Progenitor cell of endocrine pancreas (in vitro differentiated cells): Measurements from ENCODE around the gene GANAB. TPM values are rescaled to one million over a fixed set of nuclear protein-coding genes. Genes with fewer than 3 reads are reported as not detected.

ENCODE experiments used
- DNase-seq: peaks from one replicate; pipeline ENCODE4 v3.0.0; 2021; ENCODE audit warnings: low spot score; ENCODE audit not compliant: unreplicated experiment
- H3K27ac Mint-ChIP-seq: 2 replicates; pipeline ENCODE4 v1.8.0; 2021; ENCODE audit warnings: mild to moderate bottlenecking, moderate library complexity, mixed read lengths
- H3K27me3 Mint-ChIP-seq: 2 replicates; pipeline ENCODE4 v1.8.0; 2021; ENCODE audit warnings: mixed read lengths
- H3K36me3 Mint-ChIP-seq: 2 replicates; pipeline ENCODE4 v1.8.0; 2022; ENCODE audit warnings: mixed read lengths; ENCODE audit not compliant: insufficient read depth
- H3K4me1 Mint-ChIP-seq: 2 replicates; pipeline ENCODE4 v1.8.0; 2021; ENCODE audit warnings: low read depth, mixed read lengths
- H3K4me3 Mint-ChIP-seq: 2 replicates; pipeline ENCODE4 v1.8.0; 2021; ENCODE audit warnings: low read depth, mild to moderate bottlenecking, moderate library complexity, mixed read lengths
- H3K9me3 Mint-ChIP-seq: 2 replicates; pipeline ENCODE4 v1.8.0; 2021; ENCODE audit warnings: low read depth, mixed read lengths
- CTCF ChIP-seq: fragments of 200-600 bp; sonication (generic); IDR thresholded peaks from one replicate; pipeline ENCODE4 v1.5.0; 2021; ENCODE audit warnings: antibody characterized with exemption, mild to moderate bottlenecking; ENCODE audit not compliant: unreplicated experiment
- total RNA-seq: library from RNA; stranded (reverse); gene quantifications from 2 replicates; pipeline ENCODE4 v1.2.1, GENCODE V29; 2021

GANAB gene
- total RNA-seq, 1 donor from 2014 or later = 361 TPM

GRCh38 chr11:62649486-62649885 is 3.1 kb upstream of the GANAB start:
- Mint-ChIP-seq H3K4me3 (no peak overlapping the region), H3K36me3 (peaks cover 2% of the 10 kb centered on the region), H3K27ac (no peak overlapping the region), H3K27me3 (no peaks in the 10 kb centered on the region), H3K9me3 (no peaks in the 10 kb centered on the region), H3K4me1 (peaks cover 17% of the 10 kb centered on the region)
- no peak for DNase-seq
- no peak for TF ChIP-seq CTCF

DNA sequence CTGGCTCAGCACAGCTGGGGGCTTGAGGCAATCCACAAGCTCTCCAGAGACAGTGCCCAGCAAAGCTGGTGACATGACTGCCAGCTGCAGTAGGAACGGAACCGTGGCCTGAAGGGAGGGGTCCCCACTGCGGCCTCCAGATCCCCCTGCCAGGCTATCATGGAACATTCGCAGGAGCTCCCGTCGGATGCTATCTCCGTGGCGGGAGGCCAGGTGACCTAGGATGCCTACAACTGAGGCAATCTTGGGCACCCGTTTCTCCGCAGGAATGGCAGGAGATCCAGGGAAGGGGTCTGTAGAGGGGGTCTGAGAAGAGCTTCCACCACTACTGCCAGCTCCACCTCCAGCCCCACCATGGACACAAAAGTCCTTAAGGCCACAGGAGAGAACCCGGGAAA is 2.6 kb upstream of the GANAB start:
- Mint-ChIP-seq H3K4me3 (no peak overlapping the region), H3K9me3 (no peaks in the 10 kb centered on the region), H3K27ac (no peak overlapping the region), H3K4me1 (peaks cover 17% of the 10 kb centered on the region), H3K27me3 (no peaks in the 10 kb centered on the region), H3K36me3 (peaks cover 2% of the 10 kb centered on the region)
- DNase-seq = no peak
- no peak for TF ChIP-seq CTCF

DNA sequence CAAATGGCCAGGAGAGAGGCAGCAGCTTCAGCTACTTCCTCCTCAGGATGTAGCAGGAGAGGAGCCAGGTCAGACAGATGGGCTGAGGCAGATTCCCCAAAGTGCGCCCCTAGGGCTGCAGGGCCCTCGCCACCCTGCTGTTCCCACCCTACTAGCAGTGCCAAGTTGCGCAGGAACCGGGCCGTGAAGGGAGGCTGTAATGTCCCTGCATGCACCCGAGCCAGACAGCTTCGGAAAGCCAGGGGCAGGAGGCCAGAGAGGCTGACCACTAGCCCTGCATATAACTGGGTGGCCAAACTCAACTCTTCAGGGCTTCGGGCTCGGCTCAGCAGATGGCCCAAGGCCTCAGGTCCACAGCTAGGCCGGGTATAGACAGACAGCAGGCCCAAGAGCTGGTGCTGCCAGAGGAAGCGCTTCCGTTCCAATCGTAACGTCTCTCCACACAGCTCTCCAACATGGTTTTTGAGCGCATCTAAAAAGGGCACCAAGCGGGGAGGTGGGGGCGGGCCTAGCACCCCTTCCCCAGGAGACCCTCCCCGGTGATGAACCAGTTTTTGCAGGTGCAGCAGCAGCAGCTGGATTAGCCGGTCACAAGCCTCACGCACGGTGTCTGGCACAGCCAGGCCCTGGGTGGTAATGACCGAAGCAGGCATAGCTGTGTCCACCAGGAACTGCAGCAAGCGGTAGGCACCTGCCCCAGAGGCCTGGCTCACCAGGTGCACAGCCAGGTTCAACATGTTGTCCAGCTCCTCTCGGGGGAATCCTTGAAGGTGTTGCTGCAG is 2.0 kb upstream of the GANAB start:
- no peak overlapping the region for H3K4me3 Mint-ChIP-seq
- H3K4me1 Mint-ChIP-seq = peaks cover 15% of the 10 kb centered on the region
- no peak for DNase-seq
- TF ChIP-seq CTCF = no peak
- H3K27me3 Mint-ChIP-seq = no peaks in the 10 kb centered on the region
- H3K9me3 Mint-ChIP-seq = no peaks in the 10 kb centered on the region
- H3K36me3 Mint-ChIP-seq = peaks cover 2% of the 10 kb centered on the region
- H3K27ac Mint-ChIP-seq = no peak overlapping the region

GRCh38 chr11:62647609-62648005 is 1.2 kb upstream of the GANAB start:
- Mint-ChIP-seq H3K36me3 (peaks cover 2% of the 10 kb centered on the region), H3K4me1 (peaks cover 14% of the 10 kb centered on the region), H3K9me3 (no peaks in the 10 kb centered on the region), H3K27me3 (no peaks in the 10 kb centered on the region), H3K4me3 (no peak overlapping the region), H3K27ac (no peak overlapping the region)
- no peak for TF ChIP-seq CTCF
- DNase-seq = no peak

GRCh38 chr11:62646825-62647608 is 604 bp upstream of the GANAB start:
- Mint-ChIP-seq H3K9me3 (no peaks in the 10 kb centered on the region), H3K36me3 (peaks cover 2% of the 10 kb centered on the region), H3K27ac (peak overlapping the region; percentile 98), H3K4me3 (peak overlapping the region; percentile 98), H3K27me3 (no peaks in the 10 kb centered on the region), H3K4me1 (peaks cover 10% of the 10 kb centered on the region)
- TF ChIP-seq CTCF = no peak
- DNase-seq = no peak
